Dedifferentiated amniotic fluid mesenchymal stem cell (primary cell): Measurements from ENCODE around the gene TUT4.

Experiments used
- DNase-seq: peaks from one replicate; pipeline ENCODE4 v3.0.0-alpha.2; 2016; ENCODE audit errors: extremely low spot score

TUT4 gene

GRCh38 chr1:52469108-52469507 lies 83.8 kb downstream of the TUT4 start:
- no peak for DNase-seq

GRCh38 chr1:52463891-52464290 lies 89.0 kb downstream of the TUT4 start:
- DNase-seq = no peak

- DNase-seq = no peak
Measured at GRCh38 chr1:52461821-52462220, 91.1 kb downstream of the TUT4 start.

GRCh38 chr1:52460694-52461093 lies 92.2 kb downstream of the TUT4 start:
- DNase-seq = peak; percentile 81

- no peak for DNase-seq
Measured at GRCh38 chr1:52455686-52456085, 97.2 kb downstream of the TUT4 start.

GRCh38 chr1:52454779-52455178 lies 98.1 kb downstream of the TUT4 start:
- no peak for DNase-seq

GRCh38 chr1:52454127-52454526 lies 98.8 kb downstream of the TUT4 start:
- DNase-seq = peak; percentile 68

- DNase-seq = no peak
Measured at GRCh38 chr1:52444463-52444862, 108.4 kb downstream of the TUT4 start.

- no peak for DNase-seq
Measured at GRCh38 chr1:52439976-52440375, 112.9 kb downstream of the TUT4 start.

GRCh38 chr1:52436817-52437216 lies 116.1 kb downstream of the TUT4 start:
- no peak for DNase-seq

- no peak for DNase-seq
Measured at GRCh38 chr1:52435650-52436049, 117.2 kb downstream of the TUT4 start.

- DNase-seq = no peak
Measured at GRCh38 chr1:52435211-52435610, 117.7 kb downstream of the TUT4 start.

GRCh38 chr1:52432807-52433206 lies 120.1 kb downstream of the TUT4 start:
- no peak for DNase-seq

- DNase-seq = no peak
Measured at GRCh38 chr1:52427152-52427551, 125.7 kb downstream of the TUT4 start.

- peak; percentile 67 for DNase-seq
Measured at GRCh38 chr1:52426371-52426770, 126.5 kb downstream of the TUT4 start.

GRCh38 chr1:52424813-52425212 lies 128.1 kb downstream of the TUT4 start:
- DNase-seq = no peak

- no peak for DNase-seq
Measured at GRCh38 chr1:52424231-52424636, 128.7 kb downstream of the TUT4 start.

- no peak for DNase-seq
Measured at GRCh38 chr1:52423771-52424170, 129.1 kb downstream of the TUT4 start.

GRCh38 chr1:52423055-52423454 lies 129.8 kb downstream of the TUT4 start:
- DNase-seq = no peak

- no peak for DNase-seq
Measured at GRCh38 chr1:52420713-52421112, 132.2 kb downstream of the TUT4 start.

- no peak for DNase-seq
Measured at GRCh38 chr1:52416811-52417210, 136.1 kb downstream of the TUT4 start.

- DNase-seq = no peak
Measured at GRCh38 chr1:52414942-52415341, 137.9 kb downstream of the TUT4 start.

GRCh38 chr1:52413410-52413989 lies 139.4 kb downstream of the TUT4 start:
- no peak for DNase-seq

GRCh38 chr1:52404975-52405338 lies 147.9 kb downstream of the TUT4 start:
- DNase-seq = no peak
